Measurements from ENCODE around the gene MED15.

- TF ChIP-seq CTCF (IDR thresholded peaks at IDR 0.05; ENCODE audit: borderline replicate concordance, extremely low read depth, low read length, poor library complexity, severe bottlenecking) (no peak), EZH2 (IDR thresholded peaks at IDR 0.05; ENCODE audit: borderline replicate concordance, low read depth, low read length, severe bottlenecking) (no peak)
Measured at GRCh38 chr22:20560716-20561115, 53.3 kb downstream of the MED15 start.
